GM18498 (cell line): ENCODE data around the gene CNTLN.
A peak's percentile ranks its signal among the peaks of the same experiment; 100 is the strongest.

Experiments
- ATAC-seq: cut with Tn5 transposase; IDR thresholded peaks from one replicate; pipeline ENCODE4 v1.9.1; 2021; ENCODE audit warnings: mild to moderate bottlenecking, moderate library complexity; ENCODE audit not compliant: unreplicated experiment

CNTLN gene, protein sequence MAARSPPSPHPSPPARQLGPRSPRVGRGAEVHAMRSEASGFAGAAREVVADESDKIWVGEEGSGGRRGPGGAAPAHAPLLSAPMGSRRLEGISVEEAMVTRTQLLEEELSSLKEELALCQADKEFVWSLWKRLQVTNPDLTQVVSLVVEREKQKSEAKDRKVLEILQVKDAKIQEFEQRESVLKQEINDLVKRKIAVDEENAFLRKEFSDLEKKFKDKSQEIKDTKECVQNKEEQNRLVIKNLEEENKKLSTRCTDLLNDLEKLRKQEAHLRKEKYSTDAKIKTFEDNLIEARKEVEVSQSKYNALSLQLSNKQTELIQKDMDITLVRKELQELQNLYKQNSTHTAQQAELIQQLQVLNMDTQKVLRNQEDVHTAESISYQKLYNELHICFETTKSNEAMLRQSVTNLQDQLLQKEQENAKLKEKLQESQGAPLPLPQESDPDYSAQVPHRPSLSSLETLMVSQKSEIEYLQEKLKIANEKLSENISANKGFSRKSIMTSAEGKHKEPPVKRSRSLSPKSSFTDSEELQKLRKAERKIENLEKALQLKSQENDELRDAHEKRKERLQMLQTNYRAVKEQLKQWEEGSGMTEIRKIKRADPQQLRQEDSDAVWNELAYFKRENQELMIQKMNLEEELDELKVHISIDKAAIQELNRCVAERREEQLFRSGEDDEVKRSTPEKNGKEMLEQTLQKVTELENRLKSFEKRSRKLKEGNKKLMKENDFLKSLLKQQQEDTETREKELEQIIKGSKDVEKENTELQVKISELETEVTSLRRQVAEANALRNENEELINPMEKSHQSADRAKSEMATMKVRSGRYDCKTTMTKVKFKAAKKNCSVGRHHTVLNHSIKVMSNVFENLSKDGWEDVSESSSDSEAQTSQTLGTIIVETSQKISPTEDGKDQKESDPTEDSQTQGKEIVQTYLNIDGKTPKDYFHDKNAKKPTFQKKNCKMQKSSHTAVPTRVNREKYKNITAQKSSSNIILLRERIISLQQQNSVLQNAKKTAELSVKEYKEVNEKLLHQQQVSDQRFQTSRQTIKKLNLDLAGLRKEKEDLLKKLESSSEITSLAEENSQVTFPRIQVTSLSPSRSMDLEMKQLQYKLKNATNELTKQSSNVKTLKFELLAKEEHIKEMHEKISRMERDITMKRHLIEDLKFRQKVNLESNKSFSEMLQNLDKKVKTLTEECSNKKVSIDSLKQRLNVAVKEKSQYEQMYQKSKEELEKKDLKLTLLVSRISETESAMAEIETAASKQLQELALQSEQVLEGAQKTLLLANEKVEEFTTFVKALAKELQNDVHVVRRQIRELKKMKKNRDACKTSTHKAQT (N-terminal part only)

DNA sequence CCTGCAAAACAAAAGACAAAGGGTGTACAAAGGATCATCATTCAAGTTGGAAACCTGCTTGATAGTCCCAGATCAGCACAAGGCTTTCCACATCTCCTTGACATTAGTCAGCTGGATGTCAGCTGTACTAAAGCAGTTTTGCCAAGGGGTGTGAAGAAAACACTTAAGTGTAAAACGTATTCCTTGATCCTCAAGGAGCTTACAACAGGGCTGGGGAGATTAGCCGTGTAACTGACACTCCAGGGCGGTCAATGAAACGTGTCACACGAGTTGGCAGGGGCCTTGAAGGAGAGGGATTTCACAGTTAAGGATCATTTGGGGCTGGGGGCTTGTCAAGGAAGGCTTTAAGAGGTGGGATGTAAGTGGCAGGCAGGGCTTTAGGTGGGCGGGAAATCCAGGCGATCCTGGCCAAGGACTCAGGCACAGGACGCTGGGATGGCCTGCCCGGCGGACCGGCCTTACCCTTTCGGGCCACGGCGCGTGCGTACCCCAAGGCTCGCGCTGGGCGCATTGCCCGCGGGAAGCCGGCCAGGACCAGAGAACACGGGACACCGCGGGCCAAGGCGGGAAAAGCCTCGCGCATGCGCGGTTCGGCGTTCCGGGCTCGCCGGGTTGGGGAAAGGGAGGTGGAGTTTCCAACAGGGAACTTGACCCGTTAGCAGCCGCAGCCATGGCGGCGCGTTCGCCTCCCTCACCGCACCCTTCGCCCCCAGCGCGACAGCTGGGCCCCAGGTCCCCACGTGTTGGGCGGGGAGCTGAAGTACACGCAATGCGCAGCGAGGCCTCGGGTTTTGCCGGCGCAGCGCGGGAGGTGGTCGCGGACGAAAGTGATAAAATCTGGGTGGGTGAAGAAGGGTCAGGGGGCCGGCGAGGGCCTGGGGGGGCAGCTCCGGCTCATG is at the start of gene CNTLN:
CNTLN (plus strand) TSS at position 645 of the 899 bp plus-strand sequence; CDS start at position 671, 26 bp downstream.
- ATAC-seq = peak; percentile 52

DNA sequence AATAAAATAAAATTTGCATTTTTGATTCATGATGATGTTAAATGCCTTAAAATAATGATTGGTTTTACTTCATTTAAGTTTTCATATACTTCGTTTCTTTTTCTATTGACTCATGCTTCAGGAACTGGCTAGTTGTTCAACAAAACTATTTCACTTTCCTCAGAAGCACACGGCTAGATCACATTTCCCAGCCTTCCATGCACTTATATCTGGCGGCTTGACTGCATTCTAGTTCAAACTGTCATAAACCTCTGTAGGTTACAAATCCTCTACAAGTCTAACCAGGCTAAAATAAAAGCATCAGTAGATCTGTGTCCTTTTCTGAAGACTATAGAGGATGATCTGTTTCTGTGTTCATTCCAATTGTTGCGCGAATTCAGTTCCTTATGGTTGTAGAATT is 46.3 kb upstream of the CNTLN start:
- ATAC-seq = no peak

DNA sequence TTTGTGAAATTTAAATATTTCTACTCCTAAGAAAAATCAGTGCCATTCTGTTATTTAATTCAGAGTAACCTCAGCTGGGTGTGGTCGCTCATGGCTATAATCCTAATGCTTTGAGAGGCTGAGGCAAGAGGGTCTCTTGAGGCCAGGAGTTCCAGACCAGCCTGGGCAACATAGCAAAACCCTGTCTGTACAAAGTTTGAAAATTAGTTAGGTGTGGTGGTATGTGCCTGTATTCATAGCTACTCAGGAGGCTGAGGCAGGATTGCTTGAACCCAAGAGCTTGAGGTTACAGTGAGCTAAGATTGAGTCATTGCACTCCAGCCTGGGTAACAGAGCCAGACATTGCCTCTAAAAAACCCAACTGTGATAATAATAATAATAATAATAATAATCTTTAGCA is 44.8 kb upstream of the CNTLN start:
- ATAC-seq = no peak

DNA sequence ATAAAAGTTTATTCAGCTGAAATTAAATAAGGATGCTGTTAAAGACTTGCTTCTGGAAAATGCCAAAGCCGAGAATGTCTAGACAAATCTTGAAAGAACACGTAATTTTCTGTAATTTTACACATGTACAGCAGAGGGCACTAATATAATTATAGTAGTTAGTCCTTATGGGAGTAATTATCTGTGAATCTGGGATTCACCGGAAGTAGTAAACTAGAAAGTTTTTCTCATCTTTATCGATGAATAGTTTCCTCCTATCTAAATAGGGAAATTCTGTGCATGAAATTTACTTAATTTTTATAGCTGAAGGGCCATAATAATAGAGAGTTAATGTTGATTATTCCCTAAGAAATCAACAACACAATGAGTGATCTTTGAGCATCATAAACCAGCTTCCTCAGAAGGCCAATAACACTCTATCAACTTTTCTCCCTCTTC is 18.4 kb upstream of the CNTLN start:
- no peak for ATAC-seq

DNA sequence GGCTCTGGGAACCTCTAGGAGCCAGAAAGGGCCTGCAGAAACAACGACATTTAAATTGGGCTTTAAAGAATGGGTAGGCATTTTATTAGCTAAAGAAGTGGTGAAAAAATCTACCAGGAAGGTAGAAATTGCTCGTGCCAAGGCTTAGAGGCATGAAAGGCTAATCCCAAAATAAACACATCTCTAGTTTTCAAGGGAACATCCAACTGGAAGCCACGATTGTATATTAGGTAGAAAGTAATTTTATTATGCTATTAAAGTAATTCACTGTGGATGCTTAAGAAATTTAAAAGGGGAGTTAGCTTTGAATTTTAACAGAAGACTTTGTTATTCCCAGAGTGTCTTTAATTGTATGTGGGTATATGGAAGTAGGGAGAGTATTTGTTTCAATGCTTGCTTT is 17.5 kb upstream of the CNTLN start:
- no peak for ATAC-seq

DNA sequence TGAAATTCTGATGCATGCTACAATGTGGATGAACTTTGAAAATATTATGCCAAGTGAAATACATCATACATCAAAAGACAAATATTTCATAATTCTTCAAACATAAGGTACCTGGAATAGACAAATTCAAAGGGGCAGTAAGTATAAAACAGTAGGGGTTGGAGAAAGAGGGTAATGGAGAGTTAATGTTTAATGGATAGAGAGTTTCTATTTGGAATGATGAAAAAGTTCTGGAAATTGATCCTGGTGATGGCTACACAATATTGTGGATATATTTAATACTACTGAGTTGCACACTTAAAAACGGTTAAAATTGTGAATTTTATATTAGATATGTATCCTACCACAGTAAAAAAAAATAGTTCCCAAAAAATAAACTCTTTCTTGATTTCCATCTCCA is 14.6 kb upstream of the CNTLN start:
- ATAC-seq = no peak

DNA sequence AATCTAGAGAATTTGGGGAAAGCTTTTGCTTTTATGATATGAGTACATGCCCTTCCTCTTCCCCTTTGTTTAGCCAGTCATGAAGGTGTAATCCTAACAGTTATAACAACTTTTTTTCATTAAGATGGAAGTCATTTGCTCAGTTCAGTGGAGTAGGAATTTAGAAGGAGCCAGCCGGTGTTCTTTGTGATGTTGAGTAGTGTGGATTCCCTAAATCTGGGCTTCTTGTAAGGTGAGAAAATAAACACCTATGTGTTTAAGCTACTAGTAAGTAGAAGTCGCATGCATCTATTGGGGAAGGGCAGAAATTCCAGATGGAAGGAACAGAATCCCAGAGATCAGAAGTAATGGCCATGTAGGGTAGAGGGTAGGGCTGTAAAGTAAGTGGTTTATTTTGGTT is 13.6 kb upstream of the CNTLN start:
- ATAC-seq = no peak

DNA sequence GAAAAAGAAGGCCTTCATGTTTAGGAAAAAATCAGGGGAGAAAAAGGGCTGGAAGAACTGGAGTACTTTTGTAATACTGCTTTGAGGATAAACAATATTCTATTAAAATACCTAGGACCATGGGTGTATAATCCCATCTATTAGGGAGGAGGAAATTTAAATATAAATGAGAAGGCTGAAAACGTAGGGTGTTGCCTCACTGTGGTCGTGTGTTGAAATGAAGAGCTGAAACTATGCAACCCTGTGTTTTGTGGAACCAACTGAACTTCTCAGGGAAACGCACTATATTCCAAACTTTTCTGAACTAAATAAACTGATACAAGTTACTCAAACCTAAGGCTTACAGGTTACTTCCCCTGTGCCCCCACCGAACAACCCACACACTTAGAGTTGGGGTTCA is 4.5 kb upstream of the CNTLN start:
- no peak for ATAC-seq

DNA sequence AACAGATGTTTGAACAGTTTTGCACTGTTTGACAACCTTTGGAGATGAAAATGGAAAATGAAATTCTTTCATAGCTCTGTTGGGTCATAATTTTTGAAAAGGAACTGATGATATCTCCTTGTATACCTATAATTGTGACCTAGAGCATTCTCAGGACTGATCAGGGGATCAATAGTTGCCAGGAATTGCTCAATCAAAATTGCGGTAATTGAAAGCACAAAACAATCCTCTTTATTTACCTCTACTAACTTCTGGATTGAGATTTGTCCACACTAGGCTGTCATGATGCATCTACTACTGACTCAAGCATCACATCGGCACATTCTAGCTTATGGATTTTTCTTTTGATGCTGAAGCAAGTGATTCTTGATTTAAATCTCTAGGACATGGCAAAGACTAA is 4.1 kb upstream of the CNTLN start:
- ATAC-seq = no peak

DNA sequence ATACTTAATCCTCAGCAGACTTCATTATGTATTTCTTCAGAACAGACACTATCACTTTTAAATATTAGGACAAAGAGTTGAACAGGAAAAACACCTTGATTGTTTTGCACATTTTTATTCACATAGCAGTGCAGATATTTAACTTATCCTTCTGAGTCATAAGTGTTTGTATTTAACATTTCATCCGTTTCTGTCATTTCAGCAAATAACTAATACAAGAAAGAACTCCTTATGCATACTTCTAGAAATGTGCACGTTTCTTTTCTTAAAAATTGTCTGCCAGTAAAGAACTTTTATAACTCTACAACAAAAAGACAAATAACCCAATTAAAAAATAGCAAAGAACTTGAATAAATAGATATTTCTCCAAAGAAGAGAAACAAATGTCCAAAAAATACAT is 3.3 kb upstream of the CNTLN start:
- ATAC-seq = no peak

DNA sequence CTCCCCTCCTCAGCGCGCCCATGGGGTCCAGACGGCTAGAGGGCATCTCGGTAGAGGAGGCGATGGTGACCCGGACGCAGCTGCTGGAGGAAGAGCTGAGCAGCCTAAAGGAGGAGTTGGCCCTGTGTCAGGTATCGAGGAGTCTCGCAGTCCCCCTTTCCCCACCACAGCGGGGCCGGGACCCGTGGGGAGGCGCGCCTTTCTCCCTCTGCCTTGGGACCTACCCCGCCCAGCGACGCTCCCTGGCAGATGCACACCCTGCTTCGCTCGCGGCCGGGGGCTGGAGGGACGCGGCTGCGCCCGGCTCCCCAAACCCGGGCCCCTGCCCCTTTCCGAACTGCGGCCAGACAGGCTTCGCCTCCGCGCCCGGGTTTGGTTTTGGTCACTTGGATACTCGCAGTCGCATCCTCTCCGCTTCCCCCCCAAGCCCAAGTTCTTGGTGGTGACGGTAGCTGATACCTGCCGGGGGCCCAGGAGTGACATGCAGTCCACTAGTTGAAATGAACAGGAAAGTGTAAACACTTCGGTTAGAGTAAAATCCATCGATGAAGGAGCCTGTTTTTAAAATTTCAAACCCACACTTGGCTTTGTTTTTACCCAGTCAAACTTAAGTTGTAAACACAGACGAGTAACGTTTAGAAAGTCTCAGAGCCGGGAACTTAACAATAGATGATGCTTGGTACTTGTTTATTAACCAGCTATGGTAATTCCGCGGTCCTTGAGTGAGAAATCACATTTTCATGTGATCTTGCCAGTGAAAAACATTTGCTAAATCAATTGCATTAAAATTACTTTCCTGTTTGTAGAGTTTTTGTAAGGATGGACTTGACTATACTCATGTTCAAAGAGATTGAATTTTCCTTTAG is 688 bp downstream of the CNTLN start:
- peak; percentile 65 for ATAC-seq

DNA sequence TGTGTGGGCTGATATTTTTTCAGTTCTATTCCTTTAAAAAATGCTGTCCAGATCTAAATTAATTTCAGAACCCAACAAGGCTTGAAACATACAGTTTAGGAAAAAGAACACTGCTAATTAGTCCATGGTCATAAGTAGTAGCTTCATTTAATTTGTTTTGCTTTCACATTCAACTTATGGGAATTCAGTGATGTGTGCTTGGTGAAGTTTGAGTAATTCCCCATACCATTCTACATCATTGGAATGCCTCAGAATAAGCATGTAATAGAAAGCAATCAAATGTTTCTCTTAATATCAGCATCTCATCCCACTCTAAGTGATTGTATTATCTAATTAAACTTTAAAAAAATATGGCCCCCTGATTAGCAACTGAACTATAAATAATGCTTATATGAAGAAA is 2.7 kb downstream of the CNTLN start:
- no peak for ATAC-seq

DNA sequence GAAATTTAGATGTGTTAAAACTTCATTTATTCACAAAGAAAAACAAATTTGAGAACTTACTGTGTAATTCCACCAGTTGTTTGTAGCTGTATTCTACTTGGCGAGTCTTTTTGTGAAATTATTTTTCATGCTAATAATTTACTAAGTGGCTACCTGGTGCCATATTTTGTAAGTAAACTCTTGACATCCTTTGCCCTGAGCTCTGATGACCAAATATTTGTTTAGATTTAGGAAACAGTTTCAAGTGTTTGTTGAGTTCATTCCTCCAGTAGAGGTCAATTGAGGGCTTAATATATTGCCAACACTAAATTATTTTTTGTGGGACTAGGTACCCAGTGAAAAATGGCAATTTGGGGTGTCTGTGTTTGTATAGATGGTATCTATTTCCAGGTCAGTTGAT is 3.7 kb downstream of the CNTLN start:
- ATAC-seq = no peak

DNA sequence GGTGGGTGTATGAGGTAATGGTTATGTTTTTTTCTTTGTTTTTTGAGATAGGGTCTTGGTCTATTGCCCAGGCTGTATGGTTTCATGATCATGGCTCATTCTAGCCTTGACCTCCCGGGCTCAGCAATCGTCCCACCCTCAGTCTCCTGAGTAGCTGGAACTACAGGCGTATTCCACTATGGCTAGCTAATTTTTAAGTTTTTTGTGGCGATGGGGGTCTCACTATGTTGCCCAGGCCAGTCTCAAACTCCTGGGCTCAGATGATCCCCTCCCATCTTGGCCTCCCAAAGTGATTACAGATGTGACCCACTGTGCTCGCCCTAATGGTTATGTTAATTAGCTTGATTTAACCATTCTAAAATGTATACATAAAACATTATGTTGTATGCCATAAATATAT is 5.6 kb downstream of the CNTLN start:
- no peak for ATAC-seq

DNA sequence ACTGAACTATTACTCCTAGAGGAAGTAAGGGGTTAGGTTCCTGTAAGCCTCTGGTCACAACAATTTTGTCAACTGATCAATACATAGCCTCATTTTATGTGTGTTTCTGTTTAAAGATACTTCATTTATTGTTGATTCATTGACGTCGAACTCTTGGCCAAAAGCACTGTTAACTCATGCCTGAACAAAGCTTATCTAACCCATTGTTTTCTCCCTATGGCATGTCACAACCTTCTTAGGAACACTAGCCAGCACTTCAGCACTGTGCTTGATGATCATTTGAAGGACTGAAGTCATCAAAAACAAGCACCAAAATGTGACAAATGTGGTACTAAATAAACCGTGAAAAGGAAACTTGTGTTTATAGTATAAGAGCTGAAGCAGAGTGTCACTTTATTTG is 13.5 kb downstream of the CNTLN start:
- ATAC-seq = no peak

DNA sequence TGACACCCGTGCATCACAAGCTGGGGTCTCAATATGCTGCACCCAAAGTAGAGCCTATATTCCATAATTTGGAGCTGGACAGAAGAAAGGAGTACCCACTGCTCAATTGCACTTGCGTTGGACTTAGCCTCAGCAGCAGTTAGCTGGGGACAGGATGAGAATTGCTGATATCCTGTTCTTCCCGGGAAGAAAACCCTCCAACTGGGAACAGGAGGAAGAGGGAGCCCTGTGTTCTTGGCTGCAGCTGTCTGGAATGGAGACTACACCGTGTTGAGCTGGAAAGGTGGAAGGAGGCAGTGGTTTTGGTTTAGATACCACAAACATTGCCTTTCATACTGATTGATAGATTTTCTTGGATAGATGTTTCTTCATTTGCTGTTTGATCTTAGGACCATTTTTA is 24.6 kb downstream of the CNTLN start:
- ATAC-seq = no peak

DNA sequence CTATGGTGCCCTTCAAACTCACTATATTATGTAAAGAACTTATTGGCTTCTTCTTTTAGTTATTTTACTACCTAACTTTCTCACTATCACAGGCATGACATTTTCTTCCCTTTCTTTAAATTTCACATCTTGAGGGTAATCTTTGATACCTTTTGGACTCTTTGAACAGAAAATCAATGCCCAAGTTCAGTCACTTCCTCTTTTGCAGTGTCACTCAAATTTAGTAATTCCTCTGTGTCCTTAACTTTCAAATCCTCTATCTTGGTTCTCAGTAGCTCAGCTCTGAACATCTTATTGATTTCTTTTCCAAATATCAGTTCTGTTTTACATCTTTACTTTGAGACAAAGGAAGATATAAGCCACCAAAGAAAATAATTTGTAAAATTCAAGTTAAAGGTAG is 25.5 kb downstream of the CNTLN start:
- ATAC-seq = no peak

DNA sequence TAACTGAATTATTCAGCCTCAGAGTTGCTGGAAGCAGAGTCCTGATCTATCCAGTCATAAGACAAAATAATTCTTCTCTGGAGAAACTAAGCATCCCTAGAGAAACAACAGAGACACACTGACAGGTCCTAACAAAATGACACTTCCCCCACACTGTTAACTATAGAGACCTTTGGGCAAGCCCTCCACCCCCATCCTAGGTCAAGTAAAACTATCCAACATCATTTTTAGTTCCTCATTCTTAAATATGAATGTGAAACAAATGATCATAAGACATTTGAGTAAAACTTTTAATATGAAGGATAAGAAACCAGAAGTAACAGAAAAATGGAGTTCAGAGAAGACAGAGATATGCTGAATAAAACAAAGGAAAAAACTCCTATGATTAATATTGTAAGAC is 30.9 kb downstream of the CNTLN start:
- no peak for ATAC-seq

DNA sequence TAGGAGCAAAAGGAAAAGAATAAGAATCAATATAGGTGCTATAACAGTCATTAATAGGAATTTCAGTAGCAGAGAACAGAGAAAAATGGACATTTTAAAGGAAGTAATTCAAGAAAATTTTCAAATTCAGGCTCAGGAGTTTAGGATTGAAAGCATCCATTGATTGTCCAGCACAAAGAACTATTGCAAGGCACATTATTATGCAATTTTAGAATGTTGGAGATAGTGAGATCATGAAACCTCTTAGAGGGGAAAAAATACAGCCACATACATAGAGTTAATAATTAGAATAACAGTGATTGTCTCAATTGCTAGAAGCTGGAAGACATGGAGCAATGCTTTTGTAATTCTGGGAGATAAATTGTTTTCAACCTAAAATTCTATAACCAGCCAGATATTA is 31.5 kb downstream of the CNTLN start:
- ATAC-seq = no peak
